D721Med (cell line): Measurements from ENCODE around the gene PSAPL1.

Source experiments
- DNase-seq: peaks from one replicate; pipeline ENCODE4 v3.0.0; 2011; ENCODE audit warnings: low spot score; ENCODE audit not compliant: insufficient read length
- FAIRE-seq: peaks from 2 replicates; lab custom pipeline; 2011; peaks lifted over from hg19 to GRCh38; lab: Jason Lieb, UNC
- TF ChIP-seq, protein P1 (sequence below): IDR thresholded peaks from 2 replicates; pipeline ENCODE4 v1.5.1; 2012; ENCODE audit warnings: mild to moderate bottlenecking, control low read depth; ENCODE audit not compliant: insufficient read depth; ENCODE audit errors: missing control alignments

PSAPL1 gene

GRCh38 chr4:7474320-7474719 is 39.6 kb upstream of the PSAPL1 start:
- no peak for DNase-seq
- TF ChIP-seq, protein P1, sequence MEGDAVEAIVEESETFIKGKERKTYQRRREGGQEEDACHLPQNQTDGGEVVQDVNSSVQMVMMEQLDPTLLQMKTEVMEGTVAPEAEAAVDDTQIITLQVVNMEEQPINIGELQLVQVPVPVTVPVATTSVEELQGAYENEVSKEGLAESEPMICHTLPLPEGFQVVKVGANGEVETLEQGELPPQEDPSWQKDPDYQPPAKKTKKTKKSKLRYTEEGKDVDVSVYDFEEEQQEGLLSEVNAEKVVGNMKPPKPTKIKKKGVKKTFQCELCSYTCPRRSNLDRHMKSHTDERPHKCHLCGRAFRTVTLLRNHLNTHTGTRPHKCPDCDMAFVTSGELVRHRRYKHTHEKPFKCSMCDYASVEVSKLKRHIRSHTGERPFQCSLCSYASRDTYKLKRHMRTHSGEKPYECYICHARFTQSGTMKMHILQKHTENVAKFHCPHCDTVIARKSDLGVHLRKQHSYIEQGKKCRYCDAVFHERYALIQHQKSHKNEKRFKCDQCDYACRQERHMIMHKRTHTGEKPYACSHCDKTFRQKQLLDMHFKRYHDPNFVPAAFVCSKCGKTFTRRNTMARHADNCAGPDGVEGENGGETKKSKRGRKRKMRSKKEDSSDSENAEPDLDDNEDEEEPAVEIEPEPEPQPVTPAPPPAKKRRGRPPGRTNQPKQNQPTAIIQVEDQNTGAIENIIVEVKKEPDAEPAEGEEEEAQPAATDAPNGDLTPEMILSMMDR: no peak
- FAIRE-seq: no peak

DNA sequence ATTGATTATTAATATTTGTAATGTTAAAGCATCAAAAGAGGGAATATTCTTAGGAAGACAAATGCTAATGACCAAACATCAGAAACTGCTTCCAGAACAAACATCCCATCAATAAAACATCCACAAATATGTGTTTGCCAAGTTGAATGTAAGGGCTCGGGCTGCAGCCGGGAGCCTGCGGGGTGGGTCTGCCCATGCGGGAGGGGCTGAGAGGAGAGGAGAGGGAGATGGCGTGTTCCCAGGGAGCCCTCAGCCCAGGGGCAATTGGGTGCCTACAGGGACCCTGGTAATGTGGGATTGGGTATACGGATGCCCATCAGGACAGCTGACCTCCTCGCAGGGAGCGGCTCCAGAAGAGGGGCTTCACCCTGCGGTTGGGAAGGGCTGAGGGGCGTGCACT is 38.4 kb upstream of the PSAPL1 start:
- FAIRE-seq: no peak

DNA sequence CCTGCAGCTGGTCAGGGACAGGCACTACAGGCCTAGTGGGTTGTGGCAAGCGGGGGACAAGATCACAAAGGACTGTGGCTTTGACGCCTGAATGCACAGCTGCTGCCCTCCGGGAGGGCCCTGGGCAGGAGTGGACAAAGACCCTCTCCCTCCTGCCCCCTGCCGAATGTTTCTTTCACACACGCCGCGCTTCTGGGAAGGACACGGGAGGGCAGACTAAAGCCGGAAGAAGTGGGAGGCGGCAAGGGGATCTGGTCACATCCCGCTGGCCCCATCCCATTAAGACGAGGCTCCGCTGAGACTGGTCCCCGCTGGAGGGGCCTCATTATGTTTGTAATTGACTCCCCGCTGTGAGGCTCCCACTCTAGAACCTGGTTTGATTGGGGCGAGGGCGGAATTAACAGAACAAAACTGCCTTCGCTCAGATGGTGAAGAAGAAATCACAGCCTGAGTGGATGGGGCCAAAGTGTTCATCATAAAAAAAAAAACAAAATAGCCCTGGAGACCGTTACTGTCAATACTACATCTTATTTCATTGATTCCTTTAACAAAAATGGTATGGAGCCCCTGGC is 37.8 kb upstream of the PSAPL1 start:
- TF ChIP-seq, protein P1: no peak
- FAIRE-seq: no peak

More for the DNA sequence above, 38.4 kb upstream of the PSAPL1 start:
- DNase-seq: no peak
- TF ChIP-seq, protein P1: no peak

GRCh38 chr4:7470522-7471128 is 35.9 kb upstream of the PSAPL1 start:
- no peak for FAIRE-seq
- no peak for DNase-seq
- TF ChIP-seq, protein P1: no peak

More for the DNA sequence above, 37.8 kb upstream of the PSAPL1 start:
- no peak for DNase-seq

DNA sequence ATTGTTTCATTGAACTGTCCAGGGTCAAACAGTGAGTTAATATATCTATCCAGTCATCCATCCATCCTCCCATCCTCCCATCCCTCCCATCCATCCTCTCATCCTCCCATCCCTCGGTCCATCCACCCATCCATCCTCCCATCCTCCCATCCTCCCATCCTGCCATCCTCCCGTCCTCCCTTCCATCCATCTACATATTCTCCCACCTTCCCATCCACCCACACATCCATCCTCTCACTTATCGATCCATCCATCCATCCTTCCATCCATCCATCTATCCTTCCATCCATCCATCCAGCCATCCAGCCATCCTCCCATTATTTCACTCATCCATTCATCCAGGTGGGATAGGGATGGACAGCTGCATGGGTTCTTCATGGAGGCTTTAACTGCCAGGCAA is 35.4 kb upstream of the PSAPL1 start:
- FAIRE-seq: no peak
- DNase-seq: no peak
- TF ChIP-seq, protein P1: no peak

DNA sequence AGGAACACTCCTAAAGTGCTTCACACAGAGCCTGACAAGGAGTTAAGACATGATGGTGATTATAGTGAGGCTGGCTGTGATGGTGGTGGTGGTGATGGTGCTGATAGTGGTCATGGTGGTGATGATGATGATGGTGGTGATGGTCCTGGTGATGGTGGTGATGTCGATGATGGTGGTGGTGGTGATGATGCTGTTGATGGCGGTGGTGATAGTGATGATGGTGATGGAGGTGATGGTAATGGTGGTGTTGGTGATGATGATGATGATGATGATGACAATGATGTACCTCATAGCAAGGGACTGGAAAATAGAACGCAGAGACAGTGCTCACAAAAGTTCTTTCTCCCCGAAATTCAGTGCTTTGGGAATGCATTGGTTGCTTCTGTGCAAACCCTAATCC is 34.3 kb upstream of the PSAPL1 start:
- TF ChIP-seq, protein P1: no peak
- no peak for FAIRE-seq
- no peak for DNase-seq

DNA sequence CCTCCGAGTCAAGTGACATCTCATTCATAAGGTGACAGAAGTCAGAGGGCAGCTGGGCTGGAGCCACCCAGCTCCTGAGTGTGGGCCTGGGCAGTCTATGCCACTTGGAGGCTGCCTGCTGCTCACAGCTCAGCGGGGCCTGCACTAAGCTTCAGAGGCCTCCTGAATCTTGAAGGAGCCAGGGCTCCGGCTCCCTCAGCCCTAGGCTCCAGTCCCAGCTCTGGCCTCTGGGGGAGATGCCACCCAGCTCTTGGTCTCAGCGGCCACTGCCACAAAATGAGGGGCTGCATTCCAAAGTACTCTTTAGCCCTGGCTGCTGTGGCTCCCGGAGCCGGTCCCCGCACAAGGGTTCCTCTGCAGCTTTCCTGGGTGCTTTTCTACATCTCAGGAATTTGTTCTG is 32.7 kb upstream of the PSAPL1 start:
- FAIRE-seq: no peak
- TF ChIP-seq, protein P1: no peak
- no peak for DNase-seq
